ENCODE measurements around the gene SLC16A5.
A peak's percentile ranks its signal among the peaks of the same experiment; 100 is the strongest.
"Not testable (repeated sequence)": the region's sequence is repeated elsewhere in the genome, so short reads cannot be mapped to it uniquely, and the experiment has no call there.

Gene SLC16A5

GRCh38 chr17:75044716-75045115, 43.0 kb upstream of the SLC16A5 start:
- Histone ChIP-seq H3K79me2 (ENCODE audit: insufficient read depth, low read length) (no peaks in the 10 kb centered on the region), H3K27ac (ENCODE audit: low read depth, low read length, poor library complexity, severe bottlenecking) (no peak overlapping the region)

GRCh38 chr17:75045946-75046406, 41.8 kb upstream of the SLC16A5 start:
- H3K4me2 ChIP-seq (ENCODE audit: low read length) = peak overlapping the region; percentile 75
- peaks cover 24% of the 10 kb centered on the region for H3K4me1 ChIP-seq (ENCODE audit: insufficient read depth, low read length, severe bottlenecking)
- not testable (repeated sequence) for H3K79me2 ChIP-seq (ENCODE audit: insufficient read depth, low read length); H4K20me1 ChIP-seq (ENCODE audit: insufficient read depth, low read length); H2AFZ ChIP-seq (ENCODE audit: low read length); H3K27me3 ChIP-seq (ENCODE audit: insufficient read depth, low read length); H3K9me2 ChIP-seq (ENCODE audit: low read depth, low read length); H3K9me3 ChIP-seq (ENCODE audit: low read length); H3F3A ChIP-seq (ENCODE audit: insufficient read depth, low read length); H3K27ac ChIP-seq (ENCODE audit: low read depth, low read length, poor library complexity, severe bottlenecking)
- H3K4me3 ChIP-seq (ENCODE audit: low read depth, low read length, poor library complexity, severe bottlenecking) = peak overlapping the region; percentile 83
- H3K36me3 ChIP-seq (ENCODE audit: insufficient read depth, low read length) = peaks cover 22% of the 10 kb centered on the region
- peak overlapping the region; percentile 82 for H3K9ac ChIP-seq (ENCODE audit: low read length)

More at GRCh38 chr17:75044716-75045115, 43.0 kb upstream of the SLC16A5 start:
- Histone ChIP-seq H3K27me3 (ENCODE audit: insufficient read depth, low read length) (no peaks in the 10 kb centered on the region), H3K4me1 (ENCODE audit: insufficient read depth, low read length, severe bottlenecking) (peaks cover 24% of the 10 kb centered on the region), H3K4me3 (ENCODE audit: low read depth, low read length, poor library complexity, severe bottlenecking) (no peak overlapping the region), H4K20me1 (ENCODE audit: insufficient read depth, low read length) (no peaks in the 10 kb centered on the region), H3K9me2 (ENCODE audit: low read depth, low read length) (no peaks in the 10 kb centered on the region), H3K9ac (ENCODE audit: low read length) (no peak overlapping the region), H3K9me3 (ENCODE audit: low read length) (no peaks in the 10 kb centered on the region), H2AFZ (ENCODE audit: low read length) (no peak overlapping the region), H3K4me2 (ENCODE audit: low read length) (no peak overlapping the region), H3K36me3 (ENCODE audit: insufficient read depth, low read length) (peaks cover 29% of the 10 kb centered on the region), H3F3A (ENCODE audit: insufficient read depth, low read length) (no peaks in the 10 kb centered on the region)
- TF ChIP-seq EZH2 (IDR thresholded peaks at IDR 0.05; ENCODE audit: borderline replicate concordance, low read length) (no peak), CTCF (IDR thresholded peaks at IDR 0.05; ENCODE audit: low read length) (no peak)

DNA sequence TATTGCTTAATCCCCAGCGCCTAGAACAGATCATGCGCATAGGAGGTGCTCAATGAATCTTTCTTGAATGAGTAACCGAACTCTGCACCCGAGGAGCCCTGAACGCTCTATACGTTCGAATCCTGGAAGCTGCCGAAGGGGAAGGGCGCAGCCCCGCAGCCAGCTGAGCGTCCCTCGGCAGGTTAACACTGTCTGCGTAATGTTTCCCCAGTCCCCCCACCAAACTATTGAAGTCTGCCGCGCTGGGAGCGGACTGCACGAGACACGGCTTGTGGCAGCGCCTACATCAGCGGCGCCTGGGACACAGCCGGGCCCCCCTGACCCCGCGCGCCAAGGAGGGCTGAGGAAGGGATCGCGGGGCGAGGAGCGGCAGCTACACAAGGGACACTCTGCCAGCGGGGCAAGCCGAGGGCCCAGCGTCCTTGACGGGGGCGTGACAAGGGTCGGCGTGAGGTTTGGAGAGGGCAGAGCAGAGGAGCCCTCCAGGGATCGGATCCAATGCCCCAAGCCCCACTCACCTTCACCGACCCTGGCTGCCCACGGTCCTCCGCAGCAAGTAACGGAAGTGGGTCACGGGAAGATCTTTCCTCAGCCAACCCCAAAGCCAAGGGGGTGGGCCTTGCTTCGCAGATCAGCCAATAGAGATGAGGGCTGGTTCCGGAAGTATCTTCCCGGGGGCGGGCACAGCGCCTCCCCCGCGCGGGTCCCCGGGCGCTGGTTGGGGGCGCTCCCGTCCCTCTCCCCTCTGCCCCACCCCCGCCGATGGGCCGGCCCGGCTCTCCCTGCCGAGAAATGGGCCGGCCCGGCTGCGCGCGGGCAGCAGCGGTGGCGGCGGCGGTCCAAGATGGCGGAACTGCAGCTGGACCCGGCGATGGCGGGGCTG, 41.1 kb upstream of the SLC16A5 start, which contains the start of the genes ATP5PD and KCTD2:
ATP5PD (minus strand) TSS at position 563 of the 883 bp plus-strand sequence. CDS start 4,319 bp downstream, outside the sequence.
KCTD2 (plus strand) TSS at position 819 of the 883 bp plus-strand sequence; CDS start at position 845, 26 bp downstream.
- TF ChIP-seq EZH2 (IDR thresholded peaks at IDR 0.05; ENCODE audit: borderline replicate concordance, low read length) (no peak), CTCF (IDR thresholded peaks at IDR 0.05; ENCODE audit: low read length) (no peak)

More for the DNA sequence above, 41.1 kb upstream of the SLC16A5 start, which contains the start of the genes ATP5PD and KCTD2:
- H3K4me3 ChIP-seq (ENCODE audit: low read depth, low read length, poor library complexity, severe bottlenecking) = peak within 1 kb of the TSS; percentile 83
- H3K4me2 ChIP-seq (ENCODE audit: low read length) = peak within 1 kb of the TSS; percentile 100
- peak within 1 kb of the TSS; percentile 86 for H3K9ac ChIP-seq (ENCODE audit: low read length)
- peaks cover 24% of the 10 kb centered on the region for H3K4me1 ChIP-seq (ENCODE audit: insufficient read depth, low read length, severe bottlenecking)
- no peaks in the 10 kb centered on the region for H3K9me2 ChIP-seq (ENCODE audit: low read depth, low read length)
- H3F3A ChIP-seq (ENCODE audit: insufficient read depth, low read length) = no peaks in the 10 kb centered on the region
- no peak within 1 kb of the TSS for H2AFZ ChIP-seq (ENCODE audit: low read length)
- no peaks in the 10 kb centered on the region for H4K20me1 ChIP-seq (ENCODE audit: insufficient read depth, low read length)
- H3K36me3 ChIP-seq (ENCODE audit: insufficient read depth, low read length) = peaks cover 19% of the 10 kb centered on the region
- no peaks in the 10 kb centered on the region for H3K9me3 ChIP-seq (ENCODE audit: low read length)
- no peaks in the 10 kb centered on the region for H3K27me3 ChIP-seq (ENCODE audit: insufficient read depth, low read length)
- H3K79me2 ChIP-seq (ENCODE audit: insufficient read depth, low read length) = no peaks in the 10 kb centered on the region
- H3K27ac ChIP-seq (ENCODE audit: low read depth, low read length, poor library complexity, severe bottlenecking) = peak within 1 kb of the TSS; percentile 6
